GM19099 (cell line): ENCODE data around the gene HMCN2.

Source experiments
- POLR2A ChIP-seq: IDR thresholded peaks from 3 replicates; pipeline ENCODE4 v1.6.1; 2011; ENCODE audit warnings: low read depth; ENCODE audit not compliant: insufficient read length; ENCODE audit errors: extremely low read depth

Gene HMCN2

DNA sequence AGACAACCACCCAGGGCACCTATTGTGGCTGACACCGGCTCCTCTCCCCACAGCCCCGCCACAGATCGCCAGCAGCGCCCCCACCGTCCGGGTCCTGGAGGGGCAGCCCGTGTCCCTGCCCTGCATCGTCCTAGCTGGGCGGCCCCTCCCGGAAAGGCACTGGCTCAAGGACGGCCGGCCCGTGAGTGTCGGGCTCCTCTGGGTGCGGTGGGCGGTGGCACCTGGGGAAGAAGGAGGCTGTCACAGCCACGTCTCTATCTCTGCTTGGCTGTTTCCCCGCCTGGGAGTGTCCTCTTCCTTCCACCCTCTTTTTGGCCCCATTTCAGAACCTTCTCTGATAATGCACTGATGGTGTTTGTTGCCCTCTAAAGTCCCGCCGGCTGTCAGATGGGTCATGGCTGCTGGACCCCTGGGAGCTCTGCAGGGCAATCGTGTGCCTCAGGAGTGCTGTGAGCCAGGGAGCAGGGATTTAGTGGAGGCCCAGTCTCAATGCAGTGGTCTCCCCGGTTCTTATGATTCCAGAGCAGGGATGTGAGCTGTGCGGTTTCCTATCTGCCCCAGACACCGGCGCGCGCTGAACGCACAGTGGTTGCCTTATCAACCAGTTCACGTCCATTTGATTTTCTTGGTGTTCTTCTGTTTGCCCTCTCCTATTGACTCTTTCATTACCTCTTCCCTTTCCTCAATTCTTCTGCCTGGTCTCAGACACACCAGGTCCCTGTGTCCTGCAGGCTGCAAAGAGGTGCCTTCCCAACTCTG is 55.3 kb downstream of the HMCN2 start:
- TF ChIP-seq POLR2A, result no peak

DNA sequence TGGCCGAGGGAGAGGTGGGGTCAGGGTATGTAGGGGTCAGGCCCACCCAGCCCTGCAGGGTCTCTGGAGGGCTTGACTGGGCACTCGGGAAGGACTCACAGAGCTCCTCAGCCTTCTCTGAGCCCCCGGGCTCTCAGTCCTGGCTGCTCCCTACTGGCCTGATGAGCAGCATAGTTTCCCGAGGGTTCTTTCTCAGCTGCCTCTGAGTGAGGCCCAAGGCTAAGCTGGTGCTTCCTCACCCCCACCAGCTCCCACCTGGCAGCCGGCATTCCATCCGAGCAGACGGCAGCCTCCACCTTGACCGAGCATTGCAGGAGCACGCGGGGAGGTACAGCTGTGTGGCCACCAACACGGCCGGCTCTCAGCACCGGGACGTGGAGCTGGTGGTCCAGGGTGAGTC is 56.0 kb downstream of the HMCN2 start:
- no peak for TF ChIP-seq POLR2A

- TF ChIP-seq POLR2A, result no peak
Measured at GRCh38 chr9:130323051-130323745, 57.6 kb downstream of the HMCN2 start.

- TF ChIP-seq POLR2A, result no peak
Measured at GRCh38 chr9:130325921-130326320, 60.4 kb downstream of the HMCN2 start.

DNA sequence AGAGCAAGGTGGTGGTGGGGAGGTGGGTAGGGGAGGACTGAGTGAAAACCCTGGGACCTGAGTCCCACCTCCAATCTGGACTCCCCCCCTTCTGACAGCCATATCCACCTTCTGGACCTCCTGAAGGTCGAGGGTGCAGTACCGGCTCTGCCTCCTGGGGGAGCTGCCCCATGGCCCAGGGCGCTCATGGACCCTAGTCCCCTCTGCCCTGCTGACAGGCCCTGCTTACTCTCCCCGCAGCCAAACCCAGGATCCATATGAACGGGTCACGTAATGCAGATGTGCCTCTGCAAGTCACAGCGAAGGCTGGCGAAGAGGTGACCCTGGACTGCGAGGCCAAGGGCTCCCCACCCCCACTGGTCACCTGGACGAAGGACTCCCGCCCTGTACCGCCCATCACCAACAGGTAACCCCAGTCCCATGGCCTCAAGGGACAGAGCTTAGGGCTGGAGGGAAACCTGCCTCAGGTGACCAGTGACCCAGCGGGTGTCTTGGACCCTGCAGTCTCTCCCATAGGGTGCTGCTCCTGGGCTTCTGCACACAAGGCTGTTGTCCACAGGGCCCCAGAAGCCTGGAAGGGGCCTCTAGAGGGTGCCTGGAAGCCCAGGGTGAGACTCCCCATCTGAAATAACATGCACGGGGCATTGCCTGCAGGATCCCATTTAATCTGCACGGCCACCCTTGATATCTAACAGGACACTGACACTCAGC is 61.7 kb downstream of the HMCN2 start:
- no peak for TF ChIP-seq POLR2A

DNA sequence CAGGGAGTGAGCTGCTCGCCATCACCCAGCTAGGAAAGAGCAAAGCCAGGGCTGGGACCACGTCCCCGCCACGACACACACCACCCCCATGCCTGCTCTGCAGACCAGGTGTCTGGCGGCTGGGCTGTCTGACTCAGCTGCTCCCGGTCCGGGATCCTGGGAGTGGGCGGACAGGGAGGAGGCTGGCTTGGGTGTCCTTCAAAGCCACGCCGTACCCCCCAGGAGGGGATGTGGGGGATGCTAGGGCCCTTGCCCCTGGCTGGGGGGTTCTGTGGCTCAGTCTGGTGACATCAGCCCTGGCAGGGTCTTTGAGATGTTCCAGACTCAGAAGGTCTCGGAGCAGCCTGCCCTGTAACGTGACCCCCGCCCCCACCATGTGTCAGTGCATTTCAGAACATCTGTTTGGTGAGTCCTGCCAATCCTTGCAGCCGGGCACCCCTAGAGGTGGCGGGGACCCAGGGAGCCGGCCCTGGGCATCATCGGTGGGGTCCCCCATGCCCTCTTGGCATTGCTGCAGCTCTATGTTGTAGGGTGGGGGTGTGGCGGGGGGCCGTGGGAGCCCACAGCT is 62.3 kb downstream of the HMCN2 start:
- TF ChIP-seq POLR2A, result no peak

DNA sequence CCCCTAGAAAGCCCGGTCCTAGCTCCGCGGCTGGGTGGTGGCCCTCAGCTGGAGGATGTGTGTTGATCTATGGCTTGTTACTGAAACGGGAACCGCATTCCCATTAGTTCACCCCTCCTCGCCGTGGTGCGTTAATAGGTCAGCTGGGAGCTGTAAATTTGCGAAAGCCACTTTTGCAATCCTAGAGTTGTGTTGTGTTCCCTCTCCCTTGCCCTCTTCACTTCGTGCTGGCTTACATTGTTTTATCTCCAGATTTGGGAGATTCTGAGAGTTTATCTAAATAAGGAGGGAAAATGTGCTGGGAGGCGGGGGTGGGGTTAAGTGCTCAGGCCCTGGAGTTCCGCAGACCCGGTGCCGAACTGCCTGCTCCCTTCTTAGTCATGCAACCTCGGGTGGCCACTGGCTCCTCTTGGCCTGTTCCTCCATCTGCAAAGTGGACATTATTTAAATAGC is 62.8 kb downstream of the HMCN2 start:
- no peak for TF ChIP-seq POLR2A

- no peak for TF ChIP-seq POLR2A
Measured at GRCh38 chr9:130329061-130329460, 63.5 kb downstream of the HMCN2 start.

DNA sequence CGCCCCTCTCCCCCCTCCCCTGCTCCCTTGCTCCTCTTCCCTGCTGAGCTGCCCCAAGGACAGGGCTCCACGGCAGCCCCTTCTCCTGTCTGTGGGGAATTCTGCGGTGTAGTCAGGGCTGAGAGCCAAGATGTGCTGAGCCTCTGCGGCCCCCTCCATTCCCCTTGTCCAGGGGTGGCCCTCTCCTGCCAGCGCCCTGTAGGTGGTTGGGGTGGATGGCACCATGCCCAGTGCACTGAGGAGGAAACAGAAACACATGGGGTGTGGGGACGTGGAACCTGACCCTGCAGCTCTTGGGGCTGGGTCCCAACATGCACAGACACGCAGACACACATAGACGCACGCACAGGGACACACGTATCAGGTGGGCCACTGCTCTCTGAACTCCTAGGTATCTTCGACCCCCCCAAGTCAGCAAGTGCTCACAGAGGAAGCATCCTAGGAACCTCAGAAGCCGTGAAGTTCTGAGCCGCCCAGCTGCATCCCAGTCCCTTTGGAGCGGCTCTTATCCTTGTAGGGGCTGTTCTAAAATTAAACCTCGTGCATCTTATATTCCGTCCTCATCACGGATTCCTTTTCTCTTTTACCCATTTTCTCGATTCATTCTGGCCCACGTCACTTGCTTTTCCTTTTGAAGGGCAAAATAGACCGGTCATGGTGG is 64.8 kb downstream of the HMCN2 start:
- no peak for TF ChIP-seq POLR2A

DNA sequence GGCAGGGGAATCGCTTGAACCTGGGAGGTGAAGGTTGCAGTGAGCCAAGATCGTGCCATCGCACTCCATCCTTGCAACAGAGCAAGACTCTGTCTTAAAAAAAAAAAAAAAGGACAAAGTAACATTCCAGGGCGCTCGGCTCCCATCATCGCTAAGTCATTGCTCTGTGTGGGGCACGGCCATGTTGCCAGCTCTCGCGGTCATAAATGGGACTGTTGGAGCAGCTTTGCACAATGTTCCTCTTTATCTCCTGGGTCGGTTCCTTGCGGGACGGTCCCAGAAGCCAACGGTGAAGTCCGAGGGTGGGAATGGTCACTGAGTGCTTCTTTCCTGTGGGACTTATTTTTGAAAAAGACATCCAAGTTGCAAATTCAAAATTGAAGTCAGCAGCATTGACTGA is 65.5 kb downstream of the HMCN2 start:
- TF ChIP-seq POLR2A, result no peak

- no peak for TF ChIP-seq POLR2A
Measured at GRCh38 chr9:130331573-130331972, 66.0 kb downstream of the HMCN2 start.

DNA sequence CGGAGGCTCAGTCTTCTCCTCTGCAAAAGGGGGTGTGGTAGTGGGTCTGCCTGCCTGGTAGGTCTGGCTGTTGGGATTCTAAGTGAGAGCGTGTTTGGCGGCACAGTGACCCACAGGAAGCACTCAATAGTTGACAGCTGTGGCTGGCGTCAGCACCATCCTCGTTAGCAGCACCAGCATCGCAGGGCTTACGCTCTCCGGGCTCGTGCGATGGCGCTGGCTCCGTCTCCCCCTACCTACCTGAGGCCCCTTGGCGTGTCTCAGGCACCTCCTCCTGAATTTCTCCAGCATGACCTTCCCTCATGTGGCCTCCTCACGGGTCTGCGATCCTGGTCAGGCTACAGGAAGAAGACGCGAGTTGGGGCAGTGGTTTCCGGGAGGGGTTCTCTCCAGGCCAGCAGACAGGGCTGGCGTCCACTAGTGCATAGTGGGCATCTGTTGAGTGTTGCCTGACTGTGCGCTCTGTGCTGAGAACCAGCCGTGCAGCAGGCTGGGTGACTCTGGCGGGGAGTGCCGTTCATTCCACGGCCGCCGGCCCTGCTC is 66.9 kb downstream of the HMCN2 start:
- TF ChIP-seq POLR2A, result no peak

- no peak for TF ChIP-seq POLR2A
Measured at GRCh38 chr9:130333041-130333711, 67.6 kb downstream of the HMCN2 start.

DNA sequence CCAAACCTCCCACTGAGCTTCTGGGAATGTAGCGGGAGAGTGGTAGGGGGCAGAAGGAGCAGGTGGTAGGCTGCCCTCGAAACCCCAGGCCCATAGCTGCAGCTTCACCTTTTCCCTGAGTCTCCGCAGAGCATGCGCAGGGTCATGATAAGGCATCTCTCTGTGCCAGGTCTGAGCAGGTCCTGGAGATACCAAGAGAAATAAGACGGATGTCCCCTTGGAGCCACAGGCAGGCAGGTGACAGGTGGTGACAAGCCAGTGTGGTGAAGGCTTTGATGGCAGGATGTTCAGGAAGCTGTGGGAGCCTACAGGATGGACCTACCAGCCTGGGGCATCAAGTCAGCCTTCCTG is 68.1 kb downstream of the HMCN2 start:
- no peak for TF ChIP-seq POLR2A
